ELR (cell line): ENCODE measurements around the gene GABRG3.

ENCODE experiments used
- DNase-seq: peaks from one replicate; pipeline ENCODE4 v3.0.0-alpha.2; 2015; ENCODE audit warnings: low read depth

Gene GABRG3

DNA sequence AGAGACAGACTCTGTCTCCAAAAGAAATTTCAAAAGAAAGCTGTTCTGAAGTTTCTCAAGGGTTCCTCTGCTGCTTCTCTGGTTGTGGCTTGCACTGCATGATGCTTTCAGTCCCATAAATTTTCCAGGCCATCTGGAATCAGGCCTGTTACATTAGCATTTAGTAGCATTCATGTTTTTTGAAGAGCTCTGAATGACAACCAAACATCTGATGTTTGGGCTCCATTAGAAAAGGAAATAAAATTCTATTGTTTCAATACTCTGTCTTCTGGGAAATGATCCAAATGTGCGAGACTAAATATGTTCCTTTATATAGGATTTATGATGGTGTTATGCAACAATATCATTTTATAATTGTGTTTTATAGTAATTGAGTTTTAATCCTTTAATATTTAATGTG is 455.8 kb downstream of the GABRG3 start:
- no peak for DNase-seq

DNA sequence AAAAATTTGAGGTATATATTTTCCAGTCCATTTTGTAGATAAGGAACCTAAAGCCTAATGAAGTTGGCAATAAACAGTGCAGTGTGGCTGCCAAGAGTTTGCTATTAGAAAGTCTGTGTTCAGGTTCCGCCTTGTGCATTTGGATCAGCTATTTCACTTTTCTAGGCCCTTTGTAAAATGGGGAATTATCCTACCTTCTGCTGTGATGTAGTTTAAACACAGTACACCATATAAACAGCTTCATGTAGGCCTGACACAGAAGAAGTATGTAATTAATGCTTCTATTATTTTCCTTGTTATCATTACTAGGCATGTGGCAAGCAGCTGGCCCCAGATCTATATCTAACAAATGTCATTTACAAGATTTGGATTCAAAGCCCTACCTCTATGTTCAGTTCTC is 456.3 kb downstream of the GABRG3 start:
- DNase-seq: no peak

DNA sequence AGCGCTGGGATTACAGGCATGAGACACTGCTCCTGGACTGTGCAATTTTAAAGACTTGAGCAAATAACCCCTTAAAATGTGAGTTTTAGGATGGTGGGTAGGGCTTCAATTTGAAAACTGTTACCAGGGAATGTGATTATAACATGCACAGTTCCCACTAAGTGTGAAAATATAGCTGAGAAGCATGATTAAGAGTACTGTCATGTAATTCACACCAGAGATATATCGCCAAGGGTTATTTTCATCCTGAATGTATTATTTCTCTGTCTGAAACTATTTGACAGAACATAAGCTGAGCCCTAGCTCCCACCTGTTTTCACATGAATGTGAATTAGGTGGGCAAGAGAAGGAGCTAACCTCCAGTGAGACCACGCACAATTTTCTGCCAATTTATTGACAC is 457.2 kb downstream of the GABRG3 start:
- no peak for DNase-seq

DNA sequence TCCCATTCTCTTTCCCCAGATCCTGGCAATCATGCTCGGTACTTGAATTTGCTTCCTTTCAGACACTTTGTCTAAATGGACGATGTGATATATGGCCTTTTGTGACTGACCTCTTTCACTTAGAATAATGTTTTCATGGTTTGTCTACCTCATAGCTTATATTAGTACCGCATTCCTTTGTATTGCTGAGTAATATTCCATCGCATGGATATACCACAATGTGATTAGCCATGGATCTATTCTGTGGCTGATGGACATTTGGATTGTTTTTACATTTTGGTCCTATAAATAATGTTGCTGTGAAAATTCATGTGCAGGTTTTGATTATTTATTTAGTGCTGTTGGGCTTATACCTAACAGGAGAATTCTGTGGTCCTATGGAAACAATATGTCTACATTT is 458.6 kb downstream of the GABRG3 start:
- no peak for DNase-seq

DNA sequence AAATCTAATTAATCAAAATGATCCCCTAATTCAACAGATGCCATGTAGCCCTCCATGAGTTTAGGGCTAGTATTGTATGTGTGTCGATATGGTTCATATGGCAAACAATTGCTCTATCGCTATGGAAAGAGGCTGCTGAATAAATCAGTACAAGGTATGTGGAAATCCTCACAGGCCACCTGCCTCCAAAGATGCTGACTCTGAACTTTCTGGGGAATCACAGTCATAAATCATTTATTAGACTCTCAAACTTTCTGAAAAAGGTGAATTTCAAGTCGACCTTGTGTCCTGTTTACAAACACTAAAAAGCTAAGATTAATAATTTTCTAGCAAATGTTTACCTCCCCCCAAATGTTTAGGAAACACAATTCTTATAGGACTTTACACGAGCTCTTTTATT is 462.6 kb downstream of the GABRG3 start:
- no peak for DNase-seq

DNA sequence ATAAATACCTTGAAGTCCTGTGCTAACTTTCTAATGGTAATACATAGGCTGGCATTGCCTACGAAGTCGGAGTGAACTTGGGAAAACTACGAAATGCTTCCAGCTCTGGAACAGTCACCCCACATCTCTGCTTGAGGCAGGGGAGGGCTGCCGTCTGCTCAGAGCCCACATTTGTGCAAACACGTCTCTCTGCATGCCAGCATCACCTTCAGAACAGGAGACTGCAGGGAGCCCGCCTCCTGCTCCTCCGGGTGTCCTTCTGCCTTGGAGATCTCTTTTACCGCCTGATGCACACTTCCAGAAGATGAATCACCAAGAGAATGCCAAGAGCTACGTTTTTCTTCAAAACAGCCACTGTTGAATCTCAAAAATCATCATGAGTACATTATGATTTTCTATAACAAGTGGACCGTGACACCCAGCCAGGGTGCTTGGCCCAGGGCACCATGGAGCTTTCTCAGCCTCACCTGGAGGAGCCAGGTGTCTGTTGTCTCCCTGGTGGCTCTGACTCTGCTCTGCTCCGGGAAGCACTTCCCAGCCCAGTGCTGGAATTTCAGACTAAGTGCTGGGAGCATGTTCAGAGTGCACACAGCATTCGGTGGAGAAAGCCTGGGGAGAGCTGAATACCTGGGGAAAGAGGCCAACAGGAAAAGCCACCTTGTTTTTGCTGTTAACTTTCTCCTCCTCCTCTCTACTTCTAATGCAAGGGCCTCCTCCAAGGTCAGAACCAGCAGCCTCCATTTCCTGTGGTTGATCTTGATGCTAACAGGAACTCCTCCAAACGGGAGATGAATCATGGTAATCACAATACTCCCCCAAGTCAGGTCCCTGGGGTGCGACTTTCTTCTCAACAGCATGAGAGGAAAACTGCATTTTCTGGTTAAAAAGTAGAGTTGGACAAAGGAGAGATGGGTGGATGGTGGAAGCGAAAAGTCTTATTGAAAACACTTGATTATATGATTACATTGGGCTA is 467.7 kb downstream of the GABRG3 start:
- DNase-seq: no peak

DNA sequence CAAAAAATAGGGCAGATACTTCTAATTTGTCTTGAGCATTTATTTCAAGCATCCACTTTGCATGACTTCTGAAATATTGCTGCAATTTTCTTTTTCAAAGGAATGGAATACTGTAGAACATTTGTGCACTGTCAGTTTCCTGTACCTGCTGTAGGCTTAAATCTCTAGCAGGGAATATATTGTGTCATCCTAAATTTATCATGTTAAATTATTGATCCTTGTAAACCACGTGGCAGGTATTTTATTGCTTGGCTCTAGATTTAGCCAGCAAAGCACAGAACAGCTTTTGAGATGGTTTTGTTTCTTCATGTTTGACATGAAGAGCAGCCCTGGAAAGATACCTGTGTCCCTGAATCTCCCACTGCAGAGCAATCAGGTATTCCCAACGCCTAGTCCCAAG is 470.1 kb downstream of the GABRG3 start:
- DNase-seq: no peak

DNA sequence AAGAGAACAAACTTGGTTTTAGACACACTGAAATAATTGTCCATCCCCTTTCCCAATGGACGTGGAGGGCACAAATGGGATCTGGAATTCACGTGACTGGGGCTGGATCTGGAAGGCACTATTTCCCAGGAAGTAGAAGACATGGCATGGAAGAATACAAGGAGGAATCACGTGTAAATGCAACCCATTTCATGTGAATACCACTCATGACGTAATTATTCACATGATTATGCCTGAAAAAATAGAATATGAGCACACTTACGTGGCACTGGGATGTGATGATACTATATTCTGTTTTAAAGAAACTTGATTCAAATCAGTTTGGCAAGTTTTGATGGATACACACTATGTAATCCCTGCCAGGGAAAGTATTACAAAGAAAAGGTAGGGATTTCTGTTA is 477.3 kb downstream of the GABRG3 start:
- no peak for DNase-seq

DNA sequence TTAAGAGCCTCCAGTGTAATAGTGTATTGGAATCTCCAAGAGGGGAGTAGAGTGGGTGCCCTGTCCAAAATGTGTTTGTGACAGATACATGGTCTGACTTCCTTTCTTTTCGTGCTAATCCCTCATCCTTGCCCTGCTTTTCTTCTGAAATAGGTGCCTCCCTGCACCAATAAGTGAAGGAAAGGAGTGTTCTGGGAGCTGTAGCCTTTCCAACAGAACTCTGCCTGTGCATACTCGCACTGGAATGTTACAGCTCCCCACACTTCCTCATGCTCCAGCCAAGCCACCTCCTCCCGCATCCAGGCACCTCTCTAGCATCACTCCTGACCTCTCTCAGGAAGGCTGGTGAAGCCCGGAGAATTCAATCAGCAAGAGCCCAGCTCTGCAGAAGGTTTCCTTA is 478.0 kb downstream of the GABRG3 start:
- no peak for DNase-seq

DNA sequence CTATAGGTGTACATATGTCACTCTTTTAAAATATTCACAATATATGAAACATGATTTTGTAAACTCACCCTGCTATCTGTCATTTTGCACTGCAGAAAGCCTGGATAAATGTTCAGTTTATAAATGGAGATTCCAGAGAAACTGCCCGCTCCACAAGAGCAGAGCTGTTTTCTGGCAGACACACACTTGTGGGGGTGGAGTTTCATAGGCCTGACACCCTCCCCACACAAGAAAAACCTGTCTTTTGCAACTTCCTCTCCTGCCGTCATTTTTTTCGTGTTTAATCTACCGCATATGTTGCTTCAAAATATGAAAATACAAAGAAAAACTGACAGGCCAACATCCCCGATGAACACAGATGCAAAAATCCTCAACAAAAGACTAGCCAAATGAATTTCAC is 479.0 kb downstream of the GABRG3 start:
- no peak for DNase-seq

DNA sequence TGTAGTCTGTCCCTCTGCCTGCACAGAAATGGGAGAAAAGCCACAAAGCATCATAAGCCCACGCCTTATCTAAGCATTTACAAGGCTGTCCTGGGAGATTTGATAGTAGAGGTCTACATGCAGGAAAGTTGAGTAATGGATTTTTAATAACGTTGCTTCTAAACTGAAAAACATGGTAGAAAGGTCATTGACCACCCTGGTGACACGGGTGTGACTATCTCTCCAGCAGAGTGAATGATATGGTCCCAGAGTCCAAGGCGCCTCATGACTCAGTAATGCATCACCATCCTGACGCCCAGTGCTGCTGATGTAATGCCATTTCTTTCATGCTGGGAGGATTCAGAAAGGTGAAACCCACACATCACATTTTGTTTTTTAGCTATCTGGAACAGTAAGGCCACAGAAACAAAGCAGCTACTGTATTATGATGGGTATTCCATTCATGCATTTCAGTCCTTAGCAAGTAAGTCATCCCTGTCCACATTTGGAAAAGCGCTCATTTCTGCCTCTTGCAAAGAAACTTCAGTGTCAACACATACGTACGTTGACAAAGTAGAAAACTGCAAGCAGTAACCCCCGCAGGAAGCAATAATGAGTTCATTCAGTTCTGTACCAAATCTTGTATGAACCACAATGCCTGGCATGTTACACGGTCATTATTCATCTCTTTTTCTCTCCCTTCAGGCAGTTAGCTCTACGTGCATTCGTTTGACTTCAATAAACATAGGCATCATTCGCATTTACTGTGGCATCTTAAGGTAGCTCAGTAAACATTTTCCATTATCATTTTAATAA is 483.5 kb downstream of the GABRG3 start:
- peak; percentile 0 for DNase-seq

DNA sequence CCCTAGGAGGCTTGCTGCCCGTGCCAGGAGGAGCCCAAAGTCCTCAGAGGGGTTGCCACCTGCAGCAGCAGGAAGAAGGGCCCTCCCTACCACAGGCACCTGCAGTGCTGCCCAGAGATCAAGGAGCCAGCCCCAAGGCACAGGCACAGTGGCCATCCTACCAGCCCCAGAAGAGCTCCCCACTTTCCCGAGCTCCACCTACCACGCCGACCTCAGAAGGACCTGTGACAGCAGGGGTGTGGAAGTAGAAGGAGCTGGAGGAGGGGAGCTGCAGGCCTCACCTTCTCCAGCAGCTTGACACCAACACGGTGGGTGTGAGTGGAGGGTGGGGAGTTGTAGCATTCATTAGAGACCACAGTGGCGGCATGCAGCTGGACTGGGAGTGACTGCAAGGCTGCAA is 485.8 kb downstream of the GABRG3 start:
- no peak for DNase-seq

DNA sequence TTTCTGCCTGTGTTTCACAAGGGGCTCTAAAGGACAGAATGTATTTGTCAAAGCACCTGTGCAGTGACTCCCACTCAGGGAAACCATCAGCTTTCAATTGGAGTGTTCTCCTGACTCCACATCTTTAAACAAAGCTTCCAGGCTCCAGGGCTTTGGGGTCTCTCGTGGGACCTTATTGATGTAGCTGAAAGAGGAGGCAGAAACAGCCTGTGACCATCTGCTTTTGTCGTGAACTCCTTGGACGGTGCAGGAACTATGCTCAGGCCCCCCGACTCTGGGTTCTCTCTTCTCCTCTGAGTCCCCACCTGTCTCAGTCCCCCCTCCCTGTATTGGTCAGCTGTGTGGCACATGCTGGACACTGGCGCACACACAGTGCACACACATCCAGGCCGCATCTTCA is 486.8 kb downstream of the GABRG3 start:
- no peak for DNase-seq

DNA sequence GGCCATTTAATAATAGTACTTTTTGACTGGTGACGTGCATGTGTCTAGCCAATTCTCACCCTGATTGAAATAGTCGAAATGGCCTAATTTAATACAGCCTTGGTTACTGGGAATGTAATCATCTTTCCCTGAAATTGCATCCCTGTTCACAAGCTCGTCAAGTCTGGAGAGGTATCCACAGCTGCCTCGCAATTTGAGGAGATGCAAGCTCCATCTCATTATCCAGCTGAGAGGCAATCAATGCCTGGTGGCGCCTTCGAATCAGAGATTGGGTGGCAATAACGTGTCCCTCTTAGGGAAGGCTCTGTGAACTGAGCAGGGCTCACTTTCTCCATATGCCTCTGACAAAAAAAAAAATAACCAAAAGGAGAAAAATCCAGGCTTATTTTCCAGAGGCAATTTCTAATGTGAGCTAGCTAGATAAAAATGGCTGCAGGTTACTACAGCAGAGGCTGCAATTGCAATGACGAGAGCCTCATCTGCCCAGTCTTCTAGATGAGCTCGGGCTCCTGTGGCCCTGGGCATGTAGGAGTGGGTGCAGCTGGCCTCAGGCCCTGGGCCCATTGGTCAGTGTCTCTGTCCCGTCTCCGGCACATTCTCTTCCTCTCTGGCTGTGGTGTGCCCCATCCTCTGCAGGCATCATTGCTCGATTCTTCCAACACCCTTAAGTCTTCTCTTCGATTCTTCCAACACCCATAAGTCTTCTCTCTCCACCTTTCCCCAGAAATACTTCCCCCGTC is 487.5 kb downstream of the GABRG3 start:
- no peak for DNase-seq

DNA sequence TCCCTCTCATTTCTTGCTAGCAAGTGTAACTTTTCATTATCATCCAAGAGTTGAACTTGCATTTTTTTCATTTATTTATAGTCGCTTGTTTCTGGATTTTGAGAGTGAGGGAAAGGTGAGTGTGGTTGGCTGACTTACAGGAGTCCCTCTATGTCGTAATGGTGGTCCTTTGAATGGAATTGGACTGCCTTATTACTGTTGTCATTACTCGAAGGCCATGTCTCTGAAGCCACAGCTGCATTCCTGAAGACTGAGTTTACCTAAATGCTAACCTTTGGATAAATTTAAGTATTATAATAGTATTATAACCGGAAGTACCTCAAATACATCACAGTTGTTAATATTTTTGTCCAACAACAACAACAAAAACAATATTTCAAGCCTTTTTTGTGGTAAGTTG is 488.9 kb downstream of the GABRG3 start:
- no peak for DNase-seq

DNA sequence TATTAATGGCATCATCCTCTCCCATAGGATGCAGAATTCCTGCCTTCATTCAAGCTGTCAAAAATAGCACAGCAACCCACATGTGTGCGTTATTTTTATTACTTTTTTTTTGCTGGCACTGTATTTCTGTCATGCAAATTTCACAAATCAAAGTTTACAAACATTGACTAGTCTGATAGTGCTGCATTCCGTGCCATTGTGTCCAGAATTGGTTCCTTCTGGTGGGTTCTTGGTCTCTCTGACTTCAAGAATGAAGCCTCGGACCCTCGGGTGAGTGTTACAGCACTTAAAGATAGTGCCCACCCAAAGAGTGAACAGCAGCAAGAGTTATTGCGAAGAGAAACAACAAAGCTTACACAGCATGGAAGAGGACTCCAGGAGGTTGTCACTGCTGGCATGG is 490.2 kb downstream of the GABRG3 start:
- no peak for DNase-seq

DNA sequence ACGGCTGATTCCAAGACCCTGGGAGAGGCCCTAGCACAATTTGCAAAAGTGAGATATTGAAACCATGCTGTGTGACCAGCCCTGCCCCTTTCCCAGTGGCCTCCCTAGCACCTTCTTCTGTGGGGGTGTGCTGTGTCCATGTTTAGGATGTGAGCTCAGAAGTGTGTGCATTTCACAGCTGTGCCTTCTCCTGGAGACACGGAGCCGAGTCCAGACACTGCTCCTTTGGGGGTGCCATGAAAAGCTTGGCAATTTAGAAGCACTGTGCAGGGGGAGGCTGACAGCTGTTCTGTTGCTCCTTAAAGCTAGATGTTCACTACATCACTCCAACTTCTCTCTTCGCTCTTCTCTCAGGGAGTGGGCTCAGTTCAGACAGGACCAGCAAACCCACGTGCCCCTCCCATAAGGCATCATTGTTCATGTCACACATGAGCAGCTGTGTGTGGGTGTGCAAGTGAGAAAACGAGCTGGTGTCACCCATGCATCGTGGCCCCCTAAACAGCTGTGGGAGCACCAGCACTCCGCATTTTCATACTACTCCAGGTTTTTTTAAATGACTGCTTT is 492.6 kb downstream of the GABRG3 start:
- DNase-seq: no peak

DNA sequence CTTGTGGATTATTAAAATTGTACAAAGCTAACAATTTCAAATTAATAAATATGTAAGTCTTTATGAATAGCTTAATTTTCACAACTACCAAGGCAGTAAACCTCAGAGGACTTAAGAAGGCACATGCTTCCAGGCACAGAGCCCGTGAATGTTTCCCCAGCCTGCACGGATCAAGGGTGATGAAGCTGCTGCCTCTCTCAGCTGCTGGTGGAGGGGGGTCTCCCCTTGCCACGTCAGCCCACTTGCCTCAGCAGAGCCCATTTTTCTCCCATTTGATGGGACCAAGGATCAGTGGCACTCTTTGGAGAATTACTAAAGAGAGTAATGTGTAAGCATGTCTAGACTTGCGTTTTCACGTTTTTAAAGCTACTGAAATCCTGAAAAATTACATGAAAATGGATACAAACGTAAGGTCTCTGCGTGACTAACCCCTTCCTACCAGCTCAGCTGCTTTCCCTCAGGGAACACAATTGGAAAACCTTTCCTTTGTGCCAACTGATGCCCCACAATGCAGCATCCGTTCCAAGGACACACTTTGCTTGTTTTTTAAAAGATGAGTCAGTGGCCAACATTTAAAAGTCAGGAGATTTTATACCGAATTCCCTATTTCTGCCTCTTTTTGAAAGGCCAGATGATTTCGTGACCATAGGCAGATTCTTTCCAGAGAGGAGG is 494.1 kb downstream of the GABRG3 start:
- DNase-seq: no peak

DNA sequence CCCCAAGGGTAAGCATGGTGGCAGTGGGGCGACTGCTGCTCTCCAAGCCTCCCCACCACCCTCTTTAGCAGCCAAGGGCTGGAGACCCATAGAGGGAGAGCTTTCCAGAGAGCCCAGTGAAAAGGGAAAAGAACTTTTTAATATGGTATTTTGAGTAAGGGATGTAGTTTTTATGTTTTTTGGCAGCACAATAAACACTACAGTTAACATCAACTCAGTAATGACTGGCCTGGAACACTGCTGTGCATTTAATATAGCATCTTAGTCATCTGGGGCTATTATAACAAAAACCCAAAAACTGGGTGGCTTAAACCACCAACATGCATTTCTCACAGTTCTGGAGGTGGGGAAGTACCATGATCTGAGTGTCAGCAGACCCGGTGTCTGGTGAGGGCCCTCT is 495.8 kb downstream of the GABRG3 start:
- DNase-seq: no peak

DNA sequence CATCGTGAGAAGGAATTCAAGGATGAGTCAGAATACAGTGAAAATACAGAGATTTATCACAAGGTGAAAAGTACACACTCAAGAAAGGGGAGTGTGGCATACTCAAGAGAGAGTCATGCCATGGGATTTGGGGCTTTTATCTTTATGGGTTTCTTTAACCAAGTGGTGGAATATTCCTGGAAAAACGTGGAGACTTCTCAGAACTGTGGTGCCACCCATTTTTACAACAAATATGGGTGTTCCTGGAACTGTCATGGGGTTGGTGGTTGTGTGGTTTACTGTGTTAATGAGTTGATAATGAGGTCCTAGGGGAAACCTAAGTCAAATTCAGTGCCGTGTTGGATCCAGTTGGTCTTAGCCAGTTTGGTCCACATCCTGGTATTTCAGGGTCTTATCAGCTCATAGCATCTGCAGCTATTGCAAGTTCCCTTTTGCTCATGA is 497.2 kb downstream of the GABRG3 start:
- DNase-seq: no peak

DNA sequence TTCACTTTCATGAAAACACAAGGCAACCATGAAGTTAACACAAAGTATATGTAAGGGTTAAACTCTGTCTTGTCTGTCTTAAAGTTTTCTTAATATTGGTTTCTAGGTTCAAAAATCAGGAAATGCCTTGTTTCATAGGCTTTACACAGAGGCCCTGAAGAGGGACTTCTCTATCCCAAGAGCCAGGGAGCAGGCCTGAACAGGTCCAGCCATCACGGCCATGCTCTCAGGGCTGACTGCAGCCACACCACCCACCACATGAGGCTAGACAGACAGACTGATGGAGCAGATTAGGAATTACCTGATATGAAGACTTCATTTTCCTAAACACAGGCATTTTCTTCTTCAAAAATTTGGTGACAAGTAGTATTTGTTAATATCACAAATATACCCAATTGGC is 502.9 kb downstream of the GABRG3 start:
- DNase-seq: no peak

DNA sequence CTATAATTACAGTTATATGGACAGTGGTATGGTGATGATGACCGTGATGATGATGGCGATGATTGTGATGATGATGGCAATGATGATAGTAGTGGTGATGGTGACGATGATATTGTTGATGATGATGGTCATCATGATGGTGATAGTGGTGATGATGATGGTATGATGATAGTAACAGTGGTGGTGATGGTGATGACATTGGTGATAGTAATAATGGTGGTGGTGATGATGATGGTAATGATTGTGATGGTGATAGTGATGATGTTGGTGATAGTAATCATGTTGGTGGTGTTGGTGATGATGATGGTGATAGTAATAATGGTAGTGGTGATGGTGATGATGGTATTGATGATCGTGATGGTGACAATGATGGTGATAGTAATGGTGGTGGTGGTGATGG is 504.4 kb downstream of the GABRG3 start:
- DNase-seq: no peak
